A549 (cell line): Measurements from ENCODE around the gene FAN1.

Source experiments
- CHD2 ChIP-seq: fragments of 150-350 bp; IDR thresholded peaks from 2 replicates; pipeline ENCODE4 v1.6.1; 2014; ENCODE audit warnings: low read length; ENCODE audit not compliant: partially characterized antibody
- CTCF ChIP-seq: fragments of >200 bp; sonication (Bioruptor Twin); formaldehyde crosslinking; IDR thresholded peaks from 3 replicates; pipeline ENCODE4 v1.5.1; 2016
- ESRRA ChIP-seq: fragments of 150-350 bp; IDR thresholded peaks from 2 replicates; pipeline ENCODE4 v1.6.1; 2014; ENCODE audit warnings: mild to moderate bottlenecking, low read length, borderline replicate concordance
- HDAC2 ChIP-seq: fragments of 200-600 bp; sonication (generic); IDR thresholded peaks from 2 replicates; pipeline ENCODE4 v1.6.1; 2016
- HMGXB4 ChIP-seq: fragments of 250-450 bp; sonication (Bioruptor Pico); IDR thresholded peaks from 2 replicates; pipeline ENCODE4 v1.5.0; 2021; ENCODE audit warnings: mild to moderate bottlenecking, moderate library complexity, borderline replicate concordance
- POLR2A ChIP-seq: IDR thresholded peaks from 2 replicates; pipeline ENCODE4 v1.6.1; 2012; ENCODE audit warnings: mild to moderate bottlenecking, low read length
- SMC3 ChIP-seq: fragments of >200 bp; sonication (Bioruptor Twin); formaldehyde crosslinking; IDR thresholded peaks from 3 replicates; pipeline ENCODE4 v1.6.1; 2018; ENCODE audit warnings: inconsistent platforms

- no peak for TF ChIP-seq CTCF
- TF ChIP-seq HDAC2, result no peak
- TF ChIP-seq POLR2A, result no peak
- no peak for TF ChIP-seq HMGXB4 (CRISPR knock-in tag)
- no peak for TF ChIP-seq ESRRA
- TF ChIP-seq CHD2, result no peak
- TF ChIP-seq SMC3, result no peak
Measured at GRCh38 chr15:30865257-30865656, 38.5 kb upstream of the FAN1 start.
